Osteocyte (in vitro differentiated cells): ENCODE measurements around the gene EBP. TPM values are rescaled to one million over a fixed set of nuclear protein-coding genes. Genes with fewer than 3 reads are reported as not detected.
A peak's percentile ranks its signal among the peaks of the same experiment; 100 is the strongest.

Experiments used
- DNase-seq: peaks from one replicate; pipeline ENCODE4 v3.0.0; 2021; ENCODE audit warnings: mixed read lengths; ENCODE audit not compliant: unreplicated experiment; ENCODE audit errors: extremely low spot score
- H3K27ac Mint-ChIP-seq: one replicate; pipeline ENCODE4 v1.8.0; 2021; ENCODE audit warnings: mild to moderate bottlenecking, mixed read lengths; ENCODE audit not compliant: unreplicated experiment
- H3K27me3 Mint-ChIP-seq: one replicate; pipeline ENCODE4 v1.8.0; 2021; ENCODE audit warnings: mixed read lengths; ENCODE audit not compliant: unreplicated experiment
- H3K36me3 Mint-ChIP-seq: one replicate; pipeline ENCODE4 v1.8.0; 2021; ENCODE audit warnings: mixed read lengths; ENCODE audit not compliant: unreplicated experiment
- H3K4me1 Mint-ChIP-seq: one replicate; pipeline ENCODE4 v1.8.0; 2021; ENCODE audit warnings: mixed read lengths; ENCODE audit not compliant: unreplicated experiment
- H3K4me3 Mint-ChIP-seq: one replicate; pipeline ENCODE4 v1.8.0; 2021; ENCODE audit warnings: mild to moderate bottlenecking, moderate library complexity, mixed read lengths; ENCODE audit not compliant: unreplicated experiment
- H3K9me3 Mint-ChIP-seq: one replicate; pipeline ENCODE4 v1.8.0; 2021; ENCODE audit warnings: mixed read lengths; ENCODE audit not compliant: unreplicated experiment
- total RNA-seq: library from RNA; stranded (reverse); gene quantifications from 2 replicates; pipeline ENCODE4 v1.2.1, GENCODE V29; 2021
- TF ChIP-seq, protein P1 (sequence below): fragments of 200-600 bp; sonication (generic); IDR thresholded peaks from 2 replicates; pipeline ENCODE4 v1.5.0; 2021; ENCODE audit warnings: antibody characterized with exemption, mild to moderate bottlenecking, moderate library complexity

Gene EBP
- total RNA-seq, 1 donor from 2014 or later, result 42.5 TPM

DNA sequence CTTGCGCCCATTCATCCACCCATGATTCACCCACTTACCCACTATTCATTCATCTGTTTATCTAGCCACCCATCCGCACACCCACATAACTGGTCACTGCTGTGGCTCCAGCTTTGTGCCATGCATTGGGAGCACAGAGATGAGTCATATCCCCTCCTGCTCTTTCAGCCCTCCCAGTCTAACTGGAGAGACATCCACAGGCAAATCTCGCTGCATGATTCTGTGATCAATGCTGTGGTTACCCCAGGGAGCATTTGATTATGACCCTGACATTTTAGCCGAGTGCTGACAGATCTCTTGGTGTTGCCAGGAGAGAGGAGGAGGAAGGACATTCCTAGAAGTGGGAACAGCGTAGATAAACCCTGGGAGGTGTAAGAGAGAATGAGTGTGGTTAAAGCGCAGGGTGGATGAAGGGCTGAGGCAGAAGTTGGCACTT, 23.2 kb upstream of the EBP start:
- no peak for DNase-seq
- peaks cover 2% of the 10 kb centered on the region for H3K9me3 Mint-ChIP-seq
- H3K27ac Mint-ChIP-seq, result peak overlapping the region; percentile 39
- TF ChIP-seq, protein P1, sequence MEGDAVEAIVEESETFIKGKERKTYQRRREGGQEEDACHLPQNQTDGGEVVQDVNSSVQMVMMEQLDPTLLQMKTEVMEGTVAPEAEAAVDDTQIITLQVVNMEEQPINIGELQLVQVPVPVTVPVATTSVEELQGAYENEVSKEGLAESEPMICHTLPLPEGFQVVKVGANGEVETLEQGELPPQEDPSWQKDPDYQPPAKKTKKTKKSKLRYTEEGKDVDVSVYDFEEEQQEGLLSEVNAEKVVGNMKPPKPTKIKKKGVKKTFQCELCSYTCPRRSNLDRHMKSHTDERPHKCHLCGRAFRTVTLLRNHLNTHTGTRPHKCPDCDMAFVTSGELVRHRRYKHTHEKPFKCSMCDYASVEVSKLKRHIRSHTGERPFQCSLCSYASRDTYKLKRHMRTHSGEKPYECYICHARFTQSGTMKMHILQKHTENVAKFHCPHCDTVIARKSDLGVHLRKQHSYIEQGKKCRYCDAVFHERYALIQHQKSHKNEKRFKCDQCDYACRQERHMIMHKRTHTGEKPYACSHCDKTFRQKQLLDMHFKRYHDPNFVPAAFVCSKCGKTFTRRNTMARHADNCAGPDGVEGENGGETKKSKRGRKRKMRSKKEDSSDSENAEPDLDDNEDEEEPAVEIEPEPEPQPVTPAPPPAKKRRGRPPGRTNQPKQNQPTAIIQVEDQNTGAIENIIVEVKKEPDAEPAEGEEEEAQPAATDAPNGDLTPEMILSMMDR, result no peak
- H3K4me1 Mint-ChIP-seq, result peaks cover 19% of the 10 kb centered on the region
- no peaks in the 10 kb centered on the region for H3K36me3 Mint-ChIP-seq
- no peaks in the 10 kb centered on the region for H3K27me3 Mint-ChIP-seq
- peak overlapping the region; percentile 53 for H3K4me3 Mint-ChIP-seq

DNA sequence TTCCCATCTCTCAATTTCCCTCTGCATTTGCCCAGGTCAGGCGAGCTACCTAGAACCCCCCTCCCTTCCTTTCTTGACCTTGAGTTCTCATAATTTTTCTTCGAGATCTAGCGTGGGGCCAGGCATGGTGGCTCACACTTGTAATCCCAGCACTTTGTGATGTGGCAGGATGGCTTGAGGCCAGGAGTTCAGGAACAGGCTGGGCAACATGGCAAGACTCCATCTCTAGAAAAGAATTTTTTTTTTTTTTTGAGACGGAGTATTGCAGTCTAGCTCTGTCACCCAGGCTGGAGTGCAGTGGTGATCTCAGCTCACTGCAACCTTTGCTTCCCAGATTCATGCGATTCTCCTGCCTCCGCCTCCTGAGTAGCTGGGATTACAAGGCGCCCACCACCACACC, 17.3 kb upstream of the EBP start:
- Mint-ChIP-seq H3K9me3 (peaks cover 4% of the 10 kb centered on the region), H3K4me3 (no peak overlapping the region), H3K36me3 (no peaks in the 10 kb centered on the region), H3K27ac (no peak overlapping the region), H3K27me3 (no peaks in the 10 kb centered on the region), H3K4me1 (peaks cover 7% of the 10 kb centered on the region)
- no peak for DNase-seq
- TF ChIP-seq, protein P1, result no peak

DNA sequence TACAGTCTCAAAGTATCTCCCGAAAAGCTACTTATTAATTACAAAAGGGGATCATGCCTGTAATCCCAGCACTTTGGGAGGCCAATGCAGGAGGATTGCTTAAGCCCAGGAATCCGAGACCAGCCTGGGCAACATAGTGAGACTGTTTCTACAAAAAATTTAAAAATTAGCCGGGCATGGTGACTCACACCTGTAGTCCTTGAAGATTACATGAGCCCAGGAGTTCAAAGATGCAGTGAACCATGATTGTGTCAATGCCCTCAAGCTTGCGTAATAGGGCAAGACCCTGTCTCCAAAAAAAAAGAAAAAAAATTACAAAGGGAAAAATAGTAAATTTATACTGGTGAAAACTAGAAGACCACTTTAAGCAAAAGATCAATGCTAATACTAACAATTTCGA, 16.1 kb upstream of the EBP start:
- no peak for DNase-seq
- Mint-ChIP-seq H3K4me1 (peaks cover 15% of the 10 kb centered on the region), H3K4me3 (no peak overlapping the region), H3K36me3 (no peaks in the 10 kb centered on the region), H3K9me3 (peaks cover 4% of the 10 kb centered on the region), H3K27me3 (no peaks in the 10 kb centered on the region), H3K27ac (no peak overlapping the region)
- TF ChIP-seq, protein P1, result no peak

DNA sequence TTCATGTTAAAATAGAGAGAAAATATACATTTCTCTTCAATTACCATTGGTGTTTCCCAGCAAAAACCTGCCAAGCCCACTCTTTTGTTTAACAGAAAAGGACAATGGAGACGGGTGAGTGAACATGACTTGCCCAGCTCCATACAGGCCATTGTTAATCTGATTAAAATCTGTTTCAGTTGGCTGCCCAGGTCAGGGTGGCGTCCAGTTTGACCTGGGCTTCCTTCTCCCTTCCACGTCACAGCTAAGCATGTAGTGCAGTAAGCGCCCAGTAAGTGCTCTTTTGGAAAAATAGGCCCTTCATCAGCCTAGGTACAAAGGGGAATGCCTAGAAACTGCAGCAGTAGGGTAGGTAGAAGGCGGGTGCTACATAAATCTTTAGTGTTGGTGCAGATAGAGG, 14.4 kb upstream of the EBP start:
- Mint-ChIP-seq H3K9me3 (peaks cover 4% of the 10 kb centered on the region), H3K27me3 (no peaks in the 10 kb centered on the region), H3K36me3 (peaks cover 2% of the 10 kb centered on the region), H3K27ac (no peak overlapping the region), H3K4me3 (no peak overlapping the region), H3K4me1 (peaks cover 15% of the 10 kb centered on the region)
- no peak for DNase-seq
- TF ChIP-seq, protein P1, result no peak

DNA sequence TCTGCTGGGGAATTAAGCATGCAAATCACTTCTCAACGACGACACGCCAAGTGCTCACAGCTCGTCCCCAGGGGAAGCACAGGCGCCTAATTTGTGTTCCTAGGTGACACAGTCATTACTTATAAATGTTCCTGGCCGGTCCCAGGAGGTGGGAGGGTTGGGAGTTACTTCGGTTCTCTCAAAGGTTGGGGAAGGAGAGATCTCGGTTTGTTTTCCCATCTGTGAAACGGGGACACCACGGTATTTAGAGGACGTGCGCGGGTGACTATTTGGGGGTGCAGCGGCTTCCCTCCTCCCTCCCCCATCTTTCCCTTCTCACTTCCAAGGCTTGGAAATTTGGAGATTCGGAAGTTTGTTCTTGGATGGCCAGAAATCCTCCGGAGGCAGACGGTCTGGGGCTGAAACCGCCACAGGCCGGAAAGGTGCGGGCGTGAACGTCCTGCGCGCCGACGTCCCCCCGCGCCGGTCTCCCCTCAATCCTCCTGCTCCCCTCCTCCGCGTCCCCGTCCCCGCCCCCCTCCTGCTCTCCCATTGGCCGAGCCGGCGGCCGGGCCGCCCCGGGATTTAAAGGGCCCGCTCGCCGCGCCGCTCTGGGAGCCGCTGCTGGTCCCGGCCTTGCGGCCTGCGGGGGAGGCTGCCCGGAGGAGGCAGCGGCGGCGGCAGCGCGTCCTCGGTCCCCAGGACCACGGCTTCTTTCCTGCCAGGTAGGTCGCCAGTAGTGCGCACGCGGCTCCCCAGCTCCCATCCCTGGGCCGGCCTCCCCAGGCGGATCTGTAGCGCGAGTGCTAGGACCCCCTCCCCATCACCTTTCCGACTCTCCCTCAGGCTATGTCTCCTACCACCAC, 13.0 kb upstream of the EBP start, which contains the start of gene PORCN:
TSS of gene PORCN (plus strand) at position 593 of the 845 bp plus-strand sequence. CDS start 829 bp downstream, outside the sequence.
- Mint-ChIP-seq H3K4me3 (peak within 1 kb of the TSS; percentile 85), H3K27me3 (no peaks in the 10 kb centered on the region), H3K36me3 (peaks cover 4% of the 10 kb centered on the region), H3K4me1 (peaks cover 12% of the 10 kb centered on the region), H3K27ac (peak within 1 kb of the TSS; percentile 78), H3K9me3 (no peaks in the 10 kb centered on the region)
- TF ChIP-seq, protein P1, result no peak
- DNase-seq, result peak; percentile 88
